HG02623 (cell line): ENCODE data around the gene TTYH1.

Source experiments
- ATAC-seq: cut with Tn5 transposase; IDR thresholded peaks from one replicate; pipeline ENCODE4 v1.9.1; 2021; ENCODE audit warnings: moderate library complexity; ENCODE audit not compliant: unreplicated experiment

TTYH1 gene

DNA sequence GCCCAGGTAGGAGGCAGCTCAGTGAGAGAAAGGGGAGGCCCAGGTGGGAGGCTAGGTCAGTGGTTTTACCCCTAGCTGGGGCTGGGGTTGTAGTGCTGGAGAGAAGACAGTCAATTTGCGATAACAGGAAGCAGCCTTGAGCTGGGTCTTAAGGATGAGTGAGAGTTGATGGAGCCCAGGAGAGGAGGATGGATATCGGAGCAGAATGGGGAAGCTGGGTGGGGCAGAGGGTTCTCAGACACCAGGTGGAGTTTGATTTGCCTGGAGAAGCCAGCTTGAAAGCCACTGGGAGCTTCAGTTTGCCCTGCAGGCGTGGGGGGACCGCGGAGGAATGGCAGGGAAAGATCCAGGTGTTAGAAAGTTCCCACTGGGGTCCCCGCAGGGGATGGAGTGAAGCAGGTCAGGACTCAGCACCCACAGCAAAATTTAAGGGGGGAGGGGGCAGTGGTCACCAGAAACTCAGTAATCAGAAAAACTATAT is 58.7 kb downstream of the TTYH1 start:
- no peak for ATAC-seq

GRCh38 chr19:54475706-54476105 is 60.4 kb downstream of the TTYH1 start:
- no peak for ATAC-seq

DNA sequence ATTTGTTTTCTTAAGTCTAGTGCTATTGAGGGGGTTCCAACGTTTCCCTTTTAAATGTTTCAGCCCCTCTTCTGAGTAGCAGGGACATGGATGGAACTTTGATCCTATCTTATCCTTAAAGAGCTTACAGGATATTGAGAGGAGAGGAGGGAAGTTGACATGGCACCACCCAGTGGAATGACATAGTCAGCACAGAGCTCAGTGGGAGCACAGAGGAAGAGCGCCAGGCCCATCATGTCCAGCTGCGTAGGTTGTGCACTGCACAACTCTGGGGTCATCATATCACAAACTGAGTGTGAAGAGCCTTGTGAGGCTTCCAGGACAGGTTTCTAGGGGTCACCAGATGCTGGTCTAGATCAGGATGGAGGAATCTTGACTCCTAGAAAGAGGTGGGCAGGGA is 62.4 kb downstream of the TTYH1 start:
- ATAC-seq, result no peak

DNA sequence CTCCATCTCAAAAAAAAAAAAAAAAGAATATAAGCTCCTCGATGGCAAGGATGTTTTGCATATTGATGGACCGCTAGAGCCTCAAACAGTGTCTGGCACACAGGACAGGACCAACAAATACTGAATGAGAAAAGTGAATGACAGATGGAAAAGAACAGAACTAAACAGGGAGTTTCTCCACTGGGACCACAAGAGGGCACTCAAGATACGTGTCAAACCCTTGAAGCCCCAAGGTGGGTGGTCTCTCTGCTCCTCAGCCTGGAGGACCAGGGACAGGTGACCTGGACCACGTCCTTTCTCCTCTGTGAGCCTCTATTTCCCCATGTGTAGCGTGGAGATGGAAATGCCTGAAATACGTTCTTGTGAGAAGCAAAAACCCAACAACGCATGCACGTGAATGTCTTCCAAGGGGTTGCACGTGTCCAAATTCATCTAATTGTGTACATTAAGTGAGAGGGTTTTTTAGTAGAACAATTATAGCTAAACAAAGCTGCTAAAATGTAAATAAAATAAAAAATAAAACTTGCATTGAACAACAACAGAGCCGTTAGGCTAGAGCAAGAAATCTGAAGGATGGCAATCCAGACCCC is 63.5 kb downstream of the TTYH1 start:
- no peak for ATAC-seq

DNA sequence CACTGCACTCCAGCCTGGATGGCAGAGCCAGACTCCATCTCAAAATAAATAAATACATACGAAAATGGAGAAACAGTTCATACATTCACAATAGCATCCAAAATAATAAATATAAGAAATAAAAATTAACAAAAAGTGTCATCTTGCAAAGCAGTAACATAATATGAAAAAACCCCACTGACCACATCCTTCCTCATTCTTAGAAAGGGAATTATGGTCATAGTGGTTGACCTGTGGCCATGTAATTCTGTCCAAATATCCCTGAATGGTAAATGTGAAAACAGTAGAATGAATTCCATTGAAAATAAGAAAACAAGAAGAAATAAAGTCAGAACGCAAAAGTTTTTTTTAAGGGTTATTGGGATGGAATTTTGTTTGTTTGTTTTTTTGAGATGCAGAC is 64.8 kb downstream of the TTYH1 start:
- ATAC-seq, result no peak

DNA sequence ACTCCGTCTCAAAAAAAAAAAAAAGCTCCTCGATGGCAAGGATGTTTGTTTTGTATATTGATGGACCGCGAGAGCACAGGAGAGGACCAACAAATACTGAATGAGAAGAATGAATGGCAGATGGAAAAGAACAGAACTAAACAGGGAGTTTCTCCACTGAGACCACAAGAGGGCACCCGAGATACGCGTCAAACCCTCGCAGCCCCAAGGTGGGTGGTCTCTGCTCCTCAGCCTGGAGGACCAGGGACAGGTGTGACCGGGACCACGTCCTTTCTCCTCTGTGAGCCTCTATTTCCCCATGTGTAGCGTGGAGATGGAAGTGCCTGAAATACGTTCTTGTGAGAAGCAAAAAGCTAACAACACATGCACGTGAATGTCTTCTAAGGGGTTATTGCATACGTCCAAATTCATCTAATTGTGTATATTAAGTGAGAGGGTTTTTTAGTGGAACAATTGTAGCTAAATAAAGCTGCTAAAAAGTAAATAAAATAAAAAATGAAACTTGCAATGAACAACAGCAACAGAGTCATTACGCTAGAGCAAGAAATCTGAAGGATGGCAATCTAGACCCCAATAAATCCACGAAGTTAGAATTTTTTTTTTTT is 66.2 kb downstream of the TTYH1 start:
- ATAC-seq, result no peak

- no peak for ATAC-seq
Measured at GRCh38 chr19:54482889-54483288, 67.6 kb downstream of the TTYH1 start.

DNA sequence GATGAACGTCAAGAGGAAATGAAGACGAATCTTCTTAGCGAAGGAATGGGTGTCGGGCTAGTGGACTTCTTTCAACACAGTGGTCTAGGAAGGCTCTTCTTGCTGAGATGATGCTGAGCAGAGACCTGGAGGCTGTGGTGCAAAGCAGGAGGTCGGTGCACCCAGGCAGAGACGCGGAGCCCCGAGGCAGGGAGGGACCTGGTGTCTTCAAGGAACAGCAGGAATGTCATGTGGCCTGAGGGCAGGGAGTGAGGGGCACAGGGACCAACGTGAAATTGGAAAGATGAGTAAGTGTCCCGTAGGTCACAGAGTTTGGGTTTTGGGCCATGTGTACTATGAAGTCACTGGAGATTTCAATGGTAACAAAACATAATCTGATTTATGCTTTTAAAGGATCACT is 69.2 kb downstream of the TTYH1 start:
- ATAC-seq, result no peak

GRCh38 chr19:54485851-54486250 is 70.6 kb downstream of the TTYH1 start:
- no peak for ATAC-seq
